ENCODE data around the gene FRY.
A peak's percentile ranks its signal among the peaks of the same experiment; 100 is the strongest.

FRY gene

DNA sequence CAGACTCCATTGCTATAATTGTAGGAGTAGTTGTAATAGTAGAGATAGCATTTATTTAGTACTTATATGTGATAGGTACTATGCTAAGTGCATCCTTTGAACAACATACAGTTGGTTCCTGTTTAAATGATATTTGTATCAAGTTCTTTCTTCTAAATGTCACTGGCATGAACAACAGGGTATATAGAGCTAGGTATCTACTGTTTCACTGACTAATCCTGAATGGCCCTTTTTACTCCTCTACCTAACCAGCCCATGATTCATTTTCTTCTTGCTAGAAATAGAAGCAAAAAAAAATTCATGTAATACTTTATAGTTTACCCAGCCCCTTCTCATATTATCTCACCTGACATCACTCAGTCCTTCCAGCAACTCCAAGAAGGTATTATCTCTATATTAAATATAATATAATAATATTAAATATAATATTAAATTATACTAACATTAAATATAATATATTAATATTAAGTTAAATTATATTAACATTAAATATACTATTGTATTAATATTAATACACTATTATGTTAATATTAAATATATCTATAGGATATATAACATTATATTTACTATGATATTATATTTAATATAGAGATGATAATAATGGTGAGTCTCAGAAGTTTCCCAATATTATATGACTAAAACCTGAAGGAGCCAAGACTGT is 74.2 kb downstream of the FRY start:
- no peak overlapping the region for H3K4me3 ChIP-seq (ENCODE audit: low read length)
- TF ChIP-seq ZNF274 (IDR thresholded peaks at IDR 0.05; ENCODE audit: low read depth, low read length), result no peak

DNA sequence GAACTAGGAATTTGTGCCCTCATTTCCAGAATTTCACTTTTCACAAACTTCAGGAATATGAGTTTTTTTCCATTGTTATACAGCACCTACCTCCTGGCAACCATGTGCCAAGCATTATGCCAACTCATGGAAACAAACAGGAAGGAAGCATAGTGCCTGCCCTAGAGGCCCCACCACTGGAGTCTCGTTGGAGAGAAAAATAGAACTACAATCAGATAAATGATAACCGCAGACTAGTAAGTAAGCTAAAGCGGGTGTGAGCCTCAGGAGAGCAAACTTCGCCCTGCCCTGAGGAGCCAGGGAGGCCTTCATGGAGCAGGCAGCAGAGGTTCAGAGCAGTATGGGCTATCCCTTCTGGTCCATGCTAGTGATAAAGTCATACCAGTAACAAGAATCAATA is 75.9 kb downstream of the FRY start:
- no peak overlapping the region for H3K4me3 ChIP-seq (ENCODE audit: low read length)
- TF ChIP-seq ZNF274 (IDR thresholded peaks at IDR 0.05; ENCODE audit: low read depth, low read length), result no peak

DNA sequence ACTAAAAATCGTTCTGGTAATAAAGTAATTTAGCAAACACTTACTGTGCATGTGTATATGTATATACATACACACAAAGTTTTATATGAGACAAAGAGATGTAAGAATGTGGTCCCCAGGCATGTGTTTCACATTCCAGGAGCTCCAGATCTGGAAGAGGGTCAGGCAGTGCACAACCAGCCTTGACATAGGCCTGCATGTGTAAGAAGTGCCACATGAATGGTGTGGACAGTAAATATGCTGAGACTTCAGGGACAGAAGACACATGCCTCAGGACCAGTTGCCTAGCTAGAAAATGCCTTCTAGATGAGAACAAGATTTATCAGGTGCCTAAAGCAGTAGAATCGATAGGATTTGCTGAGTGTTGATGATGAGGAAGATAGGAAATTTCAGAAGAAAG is 76.4 kb downstream of the FRY start:
- no peak for TF ChIP-seq ZNF274 (IDR thresholded peaks at IDR 0.05; ENCODE audit: low read depth, low read length)
- H3K4me3 ChIP-seq (ENCODE audit: low read length), result no peak overlapping the region

- no peak for TF ChIP-seq ZNF274 (IDR thresholded peaks at IDR 0.05; ENCODE audit: low read depth, low read length)
- H3K4me3 ChIP-seq (ENCODE audit: low read length), result no peak overlapping the region
Measured at GRCh38 chr13:32113532-32113931, 82.0 kb downstream of the FRY start.

DNA sequence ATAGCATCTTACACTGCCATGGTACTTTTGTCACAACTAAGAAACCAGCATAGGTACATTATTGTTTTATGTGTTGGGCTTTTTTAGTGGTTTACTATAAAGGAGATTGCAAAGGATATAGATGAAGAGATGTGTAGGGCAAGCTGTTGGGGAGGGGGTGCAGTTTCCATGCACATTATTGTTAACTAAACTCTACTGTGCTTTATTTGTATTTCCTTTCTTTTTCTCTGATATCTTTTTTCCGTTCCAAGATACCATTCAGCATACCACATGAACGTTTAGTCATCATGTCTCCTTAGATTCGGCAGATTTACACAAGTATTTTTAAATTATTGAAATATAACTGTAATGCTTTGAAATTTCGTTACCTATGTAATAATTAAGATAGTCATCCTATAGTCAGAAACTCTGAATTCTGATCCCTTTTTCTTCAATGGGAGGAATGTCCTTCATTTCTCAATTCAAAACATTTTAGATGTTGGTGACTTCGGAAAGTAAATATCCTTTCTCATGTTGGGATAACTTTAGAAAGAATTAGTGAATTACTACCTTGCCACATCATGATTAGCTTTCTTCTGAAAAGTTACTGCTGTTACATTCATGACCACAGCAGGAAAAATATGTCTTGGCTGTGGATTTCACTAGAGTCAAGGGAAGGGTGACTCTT is 82.8 kb downstream of the FRY start:
- TF ChIP-seq ZNF274 (IDR thresholded peaks at IDR 0.05; ENCODE audit: low read depth, low read length), result no peak
- no peak overlapping the region for H3K4me3 ChIP-seq (ENCODE audit: low read length)

GRCh38 chr13:32115066-32115465 is 83.5 kb downstream of the FRY start:
- 0 out of 2 replicates have a peak overlapping the region, but pooled peaks have one; percentile 31 for H3K4me3 ChIP-seq (ENCODE audit: low read length)
- TF ChIP-seq ZNF274 (IDR thresholded peaks at IDR 0.05; ENCODE audit: low read depth, low read length), result no peak

GRCh38 chr13:32116210-32116609 is 84.6 kb downstream of the FRY start:
- TF ChIP-seq ZNF274 (IDR thresholded peaks at IDR 0.05; ENCODE audit: low read depth, low read length), result no peak
- no peak overlapping the region for H3K4me3 ChIP-seq (ENCODE audit: low read length)

DNA sequence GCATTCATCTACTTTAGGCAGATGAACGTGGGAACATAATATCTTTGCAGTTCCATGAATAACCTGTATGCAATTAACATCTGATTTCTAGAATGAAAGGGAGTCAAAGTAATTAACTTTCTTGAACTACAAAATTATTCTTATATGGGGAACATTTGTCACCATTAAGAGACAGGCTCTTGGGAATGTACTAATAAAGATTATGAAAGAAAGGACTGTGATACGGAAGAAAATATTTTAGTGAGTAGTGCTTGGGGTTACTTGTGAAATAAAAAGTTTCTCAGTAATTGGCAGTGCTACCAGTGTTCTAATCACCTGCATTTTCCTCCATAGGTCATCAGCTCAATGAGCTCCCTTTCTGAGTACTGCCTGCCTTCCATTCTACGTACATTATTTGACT is 85.4 kb downstream of the FRY start:
- H3K4me3 ChIP-seq (ENCODE audit: low read length), result no peak overlapping the region
- TF ChIP-seq ZNF274 (IDR thresholded peaks at IDR 0.05; ENCODE audit: low read depth, low read length), result no peak

GRCh38 chr13:32117701-32118100 is 86.1 kb downstream of the FRY start:
- no peak for TF ChIP-seq ZNF274 (IDR thresholded peaks at IDR 0.05; ENCODE audit: low read depth, low read length)

DNA sequence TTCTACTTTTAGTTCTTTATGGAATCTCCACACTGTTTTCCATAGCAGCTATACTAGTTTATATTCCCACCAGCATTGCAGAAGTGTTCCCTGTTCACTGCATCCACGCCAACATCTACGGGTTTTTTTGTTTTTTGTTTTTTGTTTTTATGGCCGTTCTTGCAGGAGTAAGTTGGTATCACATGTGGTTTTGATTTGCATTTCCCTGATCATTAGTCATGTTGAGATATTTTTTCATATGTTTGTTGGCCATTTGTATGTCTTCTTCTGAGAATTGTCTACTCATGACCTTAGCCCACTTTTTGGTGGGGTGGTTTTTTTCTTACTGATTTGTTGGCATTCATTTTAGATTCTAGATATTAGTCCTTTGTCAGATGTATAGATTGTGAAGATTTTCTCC is 89.7 kb downstream of the FRY start:
- TF ChIP-seq ZNF274 (IDR thresholded peaks at IDR 0.05; ENCODE audit: low read depth, low read length), result no peak
- H3K4me3 ChIP-seq (ENCODE audit: low read length), result no peak overlapping the region

More at GRCh38 chr13:32117701-32118100, 86.1 kb downstream of the FRY start:
- H3K4me3 ChIP-seq (ENCODE audit: low read length), result no peak overlapping the region

DNA sequence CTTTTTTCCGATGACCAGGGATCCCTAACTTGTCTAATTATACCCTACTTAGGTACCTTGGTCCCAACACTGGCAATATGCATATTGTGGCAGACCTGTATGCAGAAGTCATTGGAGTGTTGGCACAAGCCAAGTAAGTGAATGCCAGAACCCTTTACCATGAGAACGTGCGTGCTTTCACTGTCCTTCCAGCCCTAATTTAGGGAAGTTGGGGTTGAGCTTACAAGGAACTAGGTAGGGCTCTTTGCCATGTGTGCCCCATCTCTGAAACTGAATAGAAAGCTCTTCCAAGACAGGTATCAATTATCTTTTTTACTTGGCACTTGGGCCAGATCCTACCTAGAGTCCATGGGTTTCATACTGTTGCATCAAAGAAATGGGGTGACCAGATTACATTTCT is 93.2 kb downstream of the FRY start:
- no peak overlapping the region for H3K4me3 ChIP-seq (ENCODE audit: low read length)
- TF ChIP-seq ZNF274 (IDR thresholded peaks at IDR 0.05; ENCODE audit: low read depth, low read length), result no peak

DNA sequence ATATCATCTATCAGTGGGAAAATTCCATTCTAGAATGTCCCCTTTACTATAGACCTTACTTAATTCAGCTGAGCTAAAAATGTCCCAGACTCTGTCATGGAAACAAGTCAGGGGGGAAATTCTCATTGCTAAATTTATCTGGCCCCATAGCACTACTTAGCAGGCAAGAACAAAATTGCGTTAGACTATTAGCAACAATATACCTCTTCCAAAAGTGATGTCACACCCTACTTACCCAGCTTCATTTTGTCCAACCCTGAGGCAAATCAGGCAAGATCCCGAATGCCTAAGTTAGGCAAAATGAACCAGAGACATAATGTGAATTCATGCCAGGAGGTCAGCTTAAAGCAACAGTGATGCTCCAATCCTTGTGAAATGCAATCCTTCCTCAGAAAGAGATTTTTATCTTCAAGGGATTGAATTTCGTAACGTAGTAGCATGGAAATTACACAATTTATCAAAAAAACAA is 93.7 kb downstream of the FRY start:
- no peak overlapping the region for H3K4me3 ChIP-seq (ENCODE audit: low read length)
- no peak for TF ChIP-seq ZNF274 (IDR thresholded peaks at IDR 0.05; ENCODE audit: low read depth, low read length)

DNA sequence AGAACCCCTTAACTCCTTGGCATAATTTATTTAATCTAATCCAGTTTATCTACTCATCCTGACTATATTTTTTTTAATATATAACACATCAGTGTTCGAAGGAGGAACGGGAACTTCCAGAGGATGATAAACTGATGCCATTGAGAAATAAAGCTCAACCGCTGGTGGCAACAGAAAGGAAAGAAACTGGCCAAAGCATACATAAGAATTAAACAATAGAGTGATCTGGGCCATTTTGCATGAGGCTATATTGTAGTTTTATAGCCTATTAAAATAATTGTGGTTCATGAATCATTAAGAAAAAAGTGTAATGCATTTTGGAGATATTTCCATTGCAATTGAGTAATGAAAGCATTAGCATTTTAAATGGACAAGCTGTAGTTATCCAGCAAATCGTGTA is 94.2 kb downstream of the FRY start:
- H3K4me3 ChIP-seq (ENCODE audit: low read length), result no peak overlapping the region
- TF ChIP-seq ZNF274 (IDR thresholded peaks at IDR 0.05; ENCODE audit: low read depth, low read length), result no peak

DNA sequence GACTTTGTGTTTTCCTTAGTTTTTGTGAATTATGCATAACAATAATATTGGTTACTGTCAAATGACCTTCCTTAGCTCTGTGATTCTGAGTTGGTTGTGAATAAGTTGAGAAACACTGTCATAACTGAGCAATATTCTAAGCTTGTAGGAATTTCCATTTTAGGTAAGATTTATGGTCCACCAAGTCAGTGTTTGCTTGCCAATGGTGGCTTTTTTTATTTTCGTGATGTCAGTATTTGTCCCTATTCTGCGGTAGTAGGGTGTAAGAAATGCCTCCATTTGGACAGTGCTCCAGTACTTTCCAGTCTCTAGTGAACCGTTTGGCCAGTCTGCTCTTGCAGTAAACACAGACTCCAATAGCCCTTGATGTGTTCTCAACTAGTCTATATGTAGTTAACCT is 94.7 kb downstream of the FRY start:
- H3K4me3 ChIP-seq (ENCODE audit: low read length), result no peak overlapping the region
- TF ChIP-seq ZNF274 (IDR thresholded peaks at IDR 0.05; ENCODE audit: low read depth, low read length), result no peak

GRCh38 chr13:32126756-32127155 is 95.2 kb downstream of the FRY start:
- H3K4me3 ChIP-seq (ENCODE audit: low read length), result no peak overlapping the region
- no peak for TF ChIP-seq ZNF274 (IDR thresholded peaks at IDR 0.05; ENCODE audit: low read depth, low read length)
